ENCODE measurements around the gene ZBTB42.

Gene ZBTB42

GRCh38 chr14:104798300-104799243, 2.3 kb upstream of the ZBTB42 start:
- Histone ChIP-seq H3F3A (ENCODE audit: control insufficient read depth, insufficient read depth) (peaks cover 12% of the 10 kb centered on the region), H3K4me3 (ENCODE audit: low read length) (no peak overlapping the region), H3K9me3 (ENCODE audit: control insufficient read depth, insufficient read depth, low read length) (no peaks in the 10 kb centered on the region), H3K27ac (ENCODE audit: low read depth, low read length) (no peak overlapping the region), H3K27me3 (ENCODE audit: control insufficient read depth, low read length) (peaks cover 63% of the 10 kb centered on the region), H3K9me2 (replicated peaks; ENCODE audit: control insufficient read depth, low read length) (no peaks in the 10 kb centered on the region), H4K20me1 (ENCODE audit: control insufficient read depth, insufficient read depth, low read depth, low read length) (peaks cover 12% of the 10 kb centered on the region), H3K79me2 (ENCODE audit: control insufficient read depth, low read length) (peaks cover 15% of the 10 kb centered on the region), H3K4me1 (ENCODE audit: control insufficient read depth, low read length) (peaks cover 33% of the 10 kb centered on the region), H3K4me2 (ENCODE audit: low read length) (no peak overlapping the region), H3K36me3 (ENCODE audit: control insufficient read depth, low read length) (peaks cover 2% of the 10 kb centered on the region; the same call in 1 of the 2 replicates)
- no peak for TF ChIP-seq CTCF (IDR thresholded peaks at IDR 0.05; ENCODE audit: low read depth, low read length, poor library complexity, severe bottlenecking)

GRCh38 chr14:104799244-104800014, 1.5 kb upstream of the ZBTB42 start:
- H4K20me1 ChIP-seq (ENCODE audit: control insufficient read depth, insufficient read depth, low read depth, low read length): peaks cover 3% of the 10 kb centered on the region; the same call in 1 of the 2 replicates
- H3F3A ChIP-seq (ENCODE audit: control insufficient read depth, insufficient read depth): peaks cover 12% of the 10 kb centered on the region
- no peaks in the 10 kb centered on the region for H3K9me3 ChIP-seq (ENCODE audit: control insufficient read depth, insufficient read depth, low read length)
- peaks cover 33% of the 10 kb centered on the region for H3K4me1 ChIP-seq (ENCODE audit: control insufficient read depth, low read length)
- H3K36me3 ChIP-seq (ENCODE audit: control insufficient read depth, low read length): no peaks in the 10 kb centered on the region
- H3K27me3 ChIP-seq (ENCODE audit: control insufficient read depth, low read length): peaks cover 63% of the 10 kb centered on the region
- no peak overlapping the region for H3K27ac ChIP-seq (ENCODE audit: low read depth, low read length)
- H3K4me2 ChIP-seq (ENCODE audit: low read length): peak overlapping the region; percentile 41
- H3K4me3 ChIP-seq (ENCODE audit: low read length): peak overlapping the region; percentile 38
- H3K79me2 ChIP-seq (ENCODE audit: control insufficient read depth, low read length): peaks cover 6% of the 10 kb centered on the region
- TF ChIP-seq EZH2phosphoT487 (IDR thresholded peaks at IDR 0.05; ENCODE audit: borderline replicate concordance, low read length) (no peak), CTCF (IDR thresholded peaks at IDR 0.05; ENCODE audit: low read depth, low read length, poor library complexity, severe bottlenecking) (no peak)
- H3K9me2 ChIP-seq (replicated peaks; ENCODE audit: control insufficient read depth, low read length): no peaks in the 10 kb centered on the region

GRCh38 chr14:104800015-104800770, 708 bp upstream of the ZBTB42 start:
- H3K27me3 ChIP-seq (ENCODE audit: control insufficient read depth, low read length): peaks cover 63% of the 10 kb centered on the region

More at GRCh38 chr14:104800015-104800770, 708 bp upstream of the ZBTB42 start:
- Histone ChIP-seq H3K36me3 (ENCODE audit: control insufficient read depth, low read length) (no peaks in the 10 kb centered on the region), H3F3A (ENCODE audit: control insufficient read depth, insufficient read depth) (peaks cover 12% of the 10 kb centered on the region), H3K9me3 (ENCODE audit: control insufficient read depth, insufficient read depth, low read length) (no peaks in the 10 kb centered on the region), H3K9me2 (replicated peaks; ENCODE audit: control insufficient read depth, low read length) (no peaks in the 10 kb centered on the region), H3K4me2 (ENCODE audit: low read length) (peak overlapping the region; percentile 41), H4K20me1 (ENCODE audit: control insufficient read depth, insufficient read depth, low read depth, low read length) (no peaks in the 10 kb centered on the region), H3K4me1 (ENCODE audit: control insufficient read depth, low read length) (peaks cover 35% of the 10 kb centered on the region), H3K79me2 (ENCODE audit: control insufficient read depth, low read length) (no peaks in the 10 kb centered on the region), H3K4me3 (ENCODE audit: low read length) (peak overlapping the region; percentile 38), H3K27ac (ENCODE audit: low read depth, low read length) (no peak overlapping the region)
- TF ChIP-seq EZH2phosphoT487 (IDR thresholded peaks at IDR 0.05; ENCODE audit: borderline replicate concordance, low read length) (peak; percentile 78; the same call in 1 of the 2 replicates), CTCF (IDR thresholded peaks at IDR 0.05; ENCODE audit: low read depth, low read length, poor library complexity, severe bottlenecking) (no peak)

Data from DOHH2 (cell line).